ENCODE data around the gene TBC1D9. TPM values are rescaled to one million over a fixed set of nuclear protein-coding genes. Genes with fewer than 3 reads are reported as not detected.

The TBC1D9 gene
- total RNA-seq, 1 experiment from 2014 or later, result 0.70 TPM

- no peak for ATAC-seq
- Mint-ChIP-seq H3K4me1 (peaks cover 5% of the 10 kb centered on the region), H3K27ac (no peak overlapping the region), H3K9me3 (no peaks in the 10 kb centered on the region), H3K27me3 (ENCODE audit: low read depth) (no peaks in the 10 kb centered on the region), H3K4me3 (no peak overlapping the region), H3K36me3 (no peaks in the 10 kb centered on the region)
- POLR2A ChIA-PET, result no interaction called here
- CTCF ChIA-PET, result interaction anchor here (0.6 kb wide), 1 partner anchor 259 kb away, joined by 4 read pairs; no protein-coding TSS in a partner anchor
- DNase-seq (ENCODE audit: low spot score), result no peak
- TF ChIP-seq TCF7 (CRISPR knock-in tag; IDR thresholded peaks at IDR 0.05; ENCODE audit: low read depth) (no peak), NFYB (CRISPR knock-in tag; conservative IDR thresholded peaks at IDR 0.05; ENCODE audit: low read depth) (no peak), ZNF416 (CRISPR knock-in tag; IDR thresholded peaks at IDR 0.05) (no peak), FOXJ3 (CRISPR knock-in tag; IDR thresholded peaks at IDR 0.05; ENCODE audit: borderline replicate concordance) (no peak), MXD4 (CRISPR knock-in tag; IDR thresholded peaks at IDR 0.05; ENCODE audit: borderline replicate concordance) (no peak), TEAD1 (CRISPR knock-in tag; IDR thresholded peaks at IDR 0.05) (no peak), ATF2 (CRISPR knock-in tag; IDR thresholded peaks at IDR 0.05; ENCODE audit: borderline replicate concordance, low read depth) (no peak), ZNF512 (CRISPR knock-in tag; IDR thresholded peaks at IDR 0.05; ENCODE audit: borderline replicate concordance) (no peak), ZNF138 (CRISPR knock-in tag; conservative IDR thresholded peaks at IDR 0.05) (no peak), IRF1 (CRISPR knock-in tag; IDR thresholded peaks at IDR 0.05) (no peak), GABPB1 (CRISPR knock-in tag; IDR thresholded peaks at IDR 0.05) (no peak), RORB (CRISPR knock-in tag; IDR thresholded peaks at IDR 0.05) (no peak), ZNF121 (CRISPR knock-in tag; IDR thresholded peaks at IDR 0.05) (no peak), SP1 (CRISPR knock-in tag; conservative IDR thresholded peaks at IDR 0.05) (no peak), ZNF219 (CRISPR knock-in tag; IDR thresholded peaks at IDR 0.05; ENCODE audit: borderline replicate concordance) (no peak), USF2 (CRISPR knock-in tag; IDR thresholded peaks at IDR 0.05) (no peak)
Observed at GRCh38 chr4:140626661-140627376, 129.4 kb downstream of the TBC1D9 start.

GRCh38 chr4:140622333-140622958 is 133.7 kb downstream of the TBC1D9 start:
- ATAC-seq, result peak; percentile 70
- Mint-ChIP-seq H3K27me3 (ENCODE audit: low read depth) (no peaks in the 10 kb centered on the region), H3K4me3 (no peak overlapping the region), H3K36me3 (no peaks in the 10 kb centered on the region), H3K4me1 (0 out of 2 replicates have a peak, but pooled peaks cover 4% of the 10 kb centered on the region), H3K27ac (no peak overlapping the region), H3K9me3 (no peaks in the 10 kb centered on the region)
- CTCF ChIA-PET, result interaction anchor here (1.0 to 1.4 kb wide), 3 partner anchors 13 to 262 kb away, joined by 3 read pairs; no protein-coding TSS in a partner anchor
- POLR2A ChIA-PET, result no interaction called here
- no peak for DNase-seq (ENCODE audit: low spot score)
- peak; percentile 62; the same call in 1 of the 2 replicates for TF ChIP-seq FOXP1 (CRISPR knock-in tag; IDR thresholded peaks at IDR 0.05; ENCODE audit: borderline replicate concordance)
- TF ChIP-seq NFYB (CRISPR knock-in tag; conservative IDR thresholded peaks at IDR 0.05; ENCODE audit: low read depth), result no peak
- TF ChIP-seq ZNF219 (CRISPR knock-in tag; IDR thresholded peaks at IDR 0.05; ENCODE audit: borderline replicate concordance), result no peak

Data from WTC11 (cell line).